CD14-positive monocyte (primary cell): ENCODE results near the gene NDUFS5. TPM values are rescaled to one million over a fixed set of nuclear protein-coding genes. Genes with fewer than 3 reads are reported as not detected.
"Not testable (repeated sequence)": the region's sequence is repeated elsewhere in the genome, so short reads cannot be mapped to it uniquely, and the experiment has no call there.

Experiments used
- DNase-seq, 3 donors: peaks; one replicate each; pipeline ENCODE4 v3.0.0-alpha.2; 2011 to 2022
- H2AFZ ChIP-seq: 2 replicates; pipeline ENCODE4 v1.6.0; 2012; ENCODE audit warnings: mild to moderate bottlenecking, low read depth, low read length, inconsistent platforms; ENCODE audit not compliant: insufficient read depth, poor library complexity, severe bottlenecking
- H3K27ac ChIP-seq, 2 donors: 1 replicate in 1 of 2; 2 replicates in 1 of 2; pipeline ENCODE4 v1.5.1; 2012 to 2013; ENCODE audit warnings: low read length in 2 of 2, control low read depth in 1 of 2, inconsistent platforms in 1 of 2, low read depth in 1 of 2, mild to moderate bottlenecking in 1 of 2
- H3K27me3 ChIP-seq, 2 donors: one replicate each; pipeline versions ENCODE4 v1.6.0 to v1.6.1; 2011 to 2013; ENCODE audit warnings: low read length in 2 of 2; ENCODE audit not compliant: control insufficient read depth in 2 of 2, insufficient read depth in 2 of 2
- H3K36me3 ChIP-seq, 2 donors: replicated peaks in 1 of 2; 1 replicate in 1 of 2; 2 replicates in 1 of 2; pipeline versions ENCODE4 v1.5.1 to v1.6.1; 2012 to 2013; ENCODE audit warnings: low read length in 2 of 2, control low read depth in 1 of 2, inconsistent platforms in 1 of 2, mild to moderate bottlenecking in 1 of 2; ENCODE audit not compliant: insufficient read depth in 2 of 2, control insufficient read depth in 1 of 2
- H3K4me1 ChIP-seq, 2 donors: 1 replicate in 1 of 2; 2 replicates in 1 of 2; pipeline versions ENCODE4 v1.5.1 to v1.6.1; 2012 to 2013; ENCODE audit warnings: low read length in 2 of 2, control low read depth in 1 of 2, inconsistent platforms in 1 of 2, mild to moderate bottlenecking in 1 of 2, moderate library complexity in 1 of 2; ENCODE audit not compliant: insufficient read depth in 2 of 2, control insufficient read depth in 1 of 2
- H3K4me2 ChIP-seq: replicated peaks from 2 replicates; pipeline ENCODE3; 2012; ENCODE audit warnings: low read length, moderate library complexity, mild to moderate bottlenecking; ENCODE audit not compliant: poor library complexity, severe bottlenecking; ENCODE audit errors: extremely low read depth
- H3K4me3 ChIP-seq, 3 experiments: fragments of 200-600 bp in 1 of 3; sonication (generic) in 1 of 3; replicated peaks in 1 of 3; 1 replicate in 2 of 3; 2 replicates in 1 of 3; pipeline ENCODE4 v1.5.1; 2011 to 2013; ENCODE audit warnings: low read length in 3 of 3, mild to moderate bottlenecking in 3 of 3, control low read depth in 2 of 3, low read depth in 2 of 3, inconsistent platforms in 1 of 3, moderate library complexity in 1 of 3
- H3K79me2 ChIP-seq: 2 replicates; pipeline ENCODE4 v1.6.0; 2012; ENCODE audit warnings: mild to moderate bottlenecking, control low read depth, inconsistent platforms, low read length, moderate library complexity; ENCODE audit not compliant: insufficient read depth
- H3K9ac ChIP-seq: 2 replicates; pipeline ENCODE4 v1.6.0; 2017; ENCODE audit warnings: low read length, mild to moderate bottlenecking; ENCODE audit not compliant: insufficient read depth, poor library complexity, severe bottlenecking
- H3K9me3 ChIP-seq, 2 donors: replicated peaks in 1 of 2; 1 replicate in 1 of 2; 2 replicates in 1 of 2; pipeline versions ENCODE4 v1.5.1 to v1.6.1; 2012 to 2013; ENCODE audit warnings: low read length in 2 of 2, control low read depth in 1 of 2; ENCODE audit not compliant: control insufficient read depth in 1 of 2, insufficient read depth in 1 of 2
- H4K20me1 ChIP-seq: 2 replicates; pipeline ENCODE4 v1.6.0; 2012; ENCODE audit warnings: mild to moderate bottlenecking, low read length, control low read depth, moderate library complexity; ENCODE audit not compliant: insufficient read depth
- H3K27ac Mint-ChIP-seq, 7 donors: one replicate each; pipeline ENCODE4 v1.8.0; 2020; ENCODE audit warnings: mild to moderate bottlenecking in 7 of 7, mixed read lengths in 7 of 7, moderate library complexity in 6 of 7, inconsistent platforms in 2 of 7
- H3K27me3 Mint-ChIP-seq, 3 donors: one replicate each; pipeline ENCODE4 v1.8.0; 2021 to 2022; ENCODE audit warnings: low read depth in 3 of 3, mild to moderate bottlenecking in 3 of 3, mixed read lengths in 3 of 3, moderate library complexity in 3 of 3, inconsistent platforms in 1 of 3
- H3K36me3 Mint-ChIP-seq, 2 donors: one replicate each; pipeline ENCODE4 v1.8.0; 2020; ENCODE audit warnings: mixed read lengths in 2 of 2, inconsistent platforms in 1 of 2, mild to moderate bottlenecking in 1 of 2
- H3K4me1 Mint-ChIP-seq: one replicate; pipeline ENCODE4 v1.8.0; 2020; ENCODE audit warnings: mild to moderate bottlenecking, mixed read lengths
- H3K4me3 Mint-ChIP-seq, 2 donors: one replicate each; pipeline ENCODE4 v1.8.0; 2020; ENCODE audit warnings: mild to moderate bottlenecking in 2 of 2, mixed read lengths in 2 of 2, moderate library complexity in 1 of 2
- H3K9me3 Mint-ChIP-seq, 7 donors: one replicate each; pipeline ENCODE4 v1.8.0; 2020 to 2022; ENCODE audit warnings: mixed read lengths in 7 of 7, mild to moderate bottlenecking in 6 of 7, moderate library complexity in 6 of 7, inconsistent platforms in 2 of 7
- CTCF ChIP-seq: fragments of 200-600 bp; IDR thresholded peaks from one replicate; pipeline ENCODE4 v1.8.0; 2022; ENCODE audit warnings: antibody characterized with exemption, mild to moderate bottlenecking
- WGBS: methylation state at CpG from one replicate; pipeline ENCODE4 v1.1.5; 2013; ENCODE audit warnings: missing lambda C conversion rate; ENCODE audit not compliant: insufficient coverage; 5-methylcytosine and 5-hydroxymethylcytosine counted together
- intact Hi-C, 2 donors: fragments of 100-400 bp; cut with micrococcal nuclease; formaldehyde crosslinking; loops; one replicate each; pipeline versions ENCODE4 v1.15.0 to v1.15.1; 2023
- polyA plus RNA-seq, 3 donors: library from polyadenylated mRNA; depleted of rRNA in 1 of 3; unstranded in 2 of 3; stranded (reverse) in 1 of 3; fragments of 300-500 nt in 2 of 3; fragments of >200 nt in 1 of 3; fragmentation: Illumina TruSeq in 2 of 3; gene quantifications; 1 replicate in 2 of 3; 2 replicates in 1 of 3; pipeline ENCODE4 v1.2.3, GENCODE V29; 2012 to 2021

The NDUFS5 gene
- polyA plus RNA-seq, 3 donors = 119 to 463 (median 393) TPM

- peaks cover 16% of the 10 kb centered on the region for H3K4me1 Mint-ChIP-seq
- H3K27me3 ChIP-seq = no peaks in the 10 kb centered on the region
- H3K9me3 ChIP-seq = peaks cover 0 to 2% of the 10 kb centered on the region in 2 donors
- H3K4me3 ChIP-seq = no peak overlapping the region
- H3K27ac ChIP-seq = no peak overlapping the region
- no peak overlapping the region for H2AFZ ChIP-seq
- no peaks in the 10 kb centered on the region for H3K36me3 ChIP-seq
- H3K27ac Mint-ChIP-seq = no peak overlapping the region
- no peaks in the 10 kb centered on the region for H4K20me1 ChIP-seq
- no peak overlapping the region for H3K9ac ChIP-seq
- peaks cover 0 to 7% (median 2%) of the 10 kb centered on the region in 7 donors for H3K9me3 Mint-ChIP-seq
- TF ChIP-seq CTCF = no peak
- no peak overlapping the region for H3K4me2 ChIP-seq
- WGBS = 88% methylated on average over 5 of the region's 7 CpGs
- H3K4me3 Mint-ChIP-seq = no peak overlapping the region
- intact Hi-C loops = no loop called here
- no peak for DNase-seq
- peaks cover 0 to under 1% (median 0%) of the 10 kb centered on the region in 3 donors for H3K27me3 Mint-ChIP-seq
- H3K4me1 ChIP-seq = peaks cover 6 to 8% of the 10 kb centered on the region in 2 donors
- no peaks in the 10 kb centered on the region for H3K79me2 ChIP-seq
- H3K36me3 Mint-ChIP-seq = peaks cover 7 to 21% of the 10 kb centered on the region in 2 donors
These were observed 22.7 kb downstream of the NDUFS5 start for GRCh38 chr1:39048745-39049370.

- Mint-ChIP-seq H3K4me1 (peaks cover 6% of the 10 kb centered on the region), H3K27ac (no peak overlapping the region), H3K36me3 (peaks cover 4 to 21% of the 10 kb centered on the region in 2 donors), H3K27me3 (no peaks in the 10 kb centered on the region), H3K9me3 (peaks cover 0 to 2% (median 0%) of the 10 kb centered on the region in 7 donors), H3K4me3 (no peak overlapping the region)
- no peak overlapping the region for H2AFZ ChIP-seq
- no peak overlapping the region for H3K27ac ChIP-seq
- H3K4me2 ChIP-seq = no peak overlapping the region
- H3K4me1 ChIP-seq = no peaks in the 10 kb centered on the region
- H3K36me3 ChIP-seq = no peaks in the 10 kb centered on the region
- H3K79me2 ChIP-seq = no peaks in the 10 kb centered on the region
- H3K9me3 ChIP-seq = no peaks in the 10 kb centered on the region
- no peaks in the 10 kb centered on the region for H4K20me1 ChIP-seq
- no peak for DNase-seq
- no peak overlapping the region for H3K4me3 ChIP-seq
- TF ChIP-seq CTCF = no peak
- no peak overlapping the region for H3K9ac ChIP-seq
- H3K27me3 ChIP-seq = no peaks in the 10 kb centered on the region
- WGBS = no CpG with 5 or more reads among the region's 4 CpGs
- intact Hi-C loops = no loop called here
These were observed 23.9 kb downstream of the NDUFS5 start for GRCh38 chr1:39050001-39050400.

GRCh38 chr1:39051193-39051850 is 25.2 kb downstream of the NDUFS5 start:
- H3K4me3 Mint-ChIP-seq, H3K9me3 ChIP-seq, H3K27ac Mint-ChIP-seq, H3K79me2 ChIP-seq, H4K20me1 ChIP-seq, H3K9me3 Mint-ChIP-seq, H3K4me1 ChIP-seq, H2AFZ ChIP-seq, DNase-seq, H3K27me3 ChIP-seq, H3K27me3 Mint-ChIP-seq, H3K4me1 Mint-ChIP-seq, H3K36me3 ChIP-seq, H3K4me3 ChIP-seq, H3K4me2 ChIP-seq, H3K27ac ChIP-seq, H3K9ac ChIP-seq, intact Hi-C loops: not testable (repeated sequence)
- peaks cover 4 to 20% of the 10 kb centered on the region in 2 donors for H3K36me3 Mint-ChIP-seq
- WGBS = 90% methylated on average over 2 of the region's 11 CpGs
